WTC11 (cell line): ENCODE results near the gene ATG7. TPM values are rescaled to one million over a fixed set of nuclear protein-coding genes. Genes with fewer than 3 reads are reported as not detected.
A peak's percentile ranks its signal among the peaks of the same experiment; 100 is the strongest.
"Not testable (repeated sequence)": the region's sequence is repeated elsewhere in the genome, so short reads cannot be mapped to it uniquely, and the experiment has no call there.

ENCODE experiments used
- ATAC-seq: fragments of 200-7000 bp; cut with Tn5 transposase; 2 replicates; pipeline ENCODE4 v1.10.0; 2021; ENCODE audit warnings: mild to moderate bottlenecking, moderate library complexity
- CTCF ChIA-PET: fragments of 300-600 bp; sonication (Branson Sonifier 250); formaldehyde crosslinking; loops from one replicate; lab custom pipeline; 2021; ENCODE audit warnings: antibody characterized with exemption; lab: Charles Lee
- POLR2A ChIA-PET: fragments of 350-600 bp; sonication (Branson Sonifier 250); formaldehyde crosslinking; loops from one replicate; lab custom pipeline; 2021; ENCODE audit warnings: antibody characterized with exemption; lab: Charles Lee
- DNase-seq: peaks from one replicate; pipeline ENCODE4 v3.0.0; 2021; ENCODE audit warnings: low spot score
- H3K27ac Mint-ChIP-seq: 2 replicates; pipeline ENCODE4 v1.8.0; 2021; ENCODE audit warnings: mixed read lengths
- H3K27me3 Mint-ChIP-seq: 2 replicates; pipeline ENCODE4 v1.8.0; 2021; ENCODE audit warnings: low read depth, mild to moderate bottlenecking, moderate library complexity, mixed read lengths
- H3K36me3 Mint-ChIP-seq: 2 replicates; pipeline ENCODE4 v1.8.0; 2021; ENCODE audit warnings: mixed read lengths
- H3K4me1 Mint-ChIP-seq: 2 replicates; pipeline ENCODE4 v1.8.0; 2022; ENCODE audit warnings: mixed read lengths
- H3K4me3 Mint-ChIP-seq: 2 replicates; pipeline ENCODE4 v1.8.0; 2021; ENCODE audit warnings: mild to moderate bottlenecking, moderate library complexity, mixed read lengths
- H3K9me3 Mint-ChIP-seq: 2 replicates; pipeline ENCODE4 v1.8.0; 2021; ENCODE audit warnings: mixed read lengths
- ATF6 ChIP-seq: sonication (generic); formaldehyde crosslinking; IDR thresholded peaks from 2 replicates; pipeline ENCODE4 v1.8.1; 2023; ENCODE audit warnings: mild to moderate bottlenecking, missing genetic modification reagents
- E2F1 ChIP-seq: sonication (generic); formaldehyde crosslinking; IDR thresholded peaks from 2 replicates; pipeline ENCODE4 v1.8.0; 2022; ENCODE audit warnings: mild to moderate bottlenecking, missing genetic modification reagents
- E2F5 ChIP-seq: sonication (generic); formaldehyde crosslinking; IDR thresholded peaks from 2 replicates; pipeline ENCODE4 v1.8.1; 2022; ENCODE audit warnings: mild to moderate bottlenecking, moderate library complexity, missing genetic modification reagents
- FOXK1 ChIP-seq: sonication (generic); formaldehyde crosslinking; IDR thresholded peaks from 2 replicates; pipeline ENCODE4 v1.8.0; 2022; ENCODE audit warnings: mild to moderate bottlenecking, moderate library complexity, missing genetic modification reagents
- GTF2I ChIP-seq: fragments of 250-450 bp; sonication (Bioruptor Pico); conservative IDR thresholded peaks from 2 replicates; pipeline ENCODE4 v1.4.0; 2021; ENCODE audit warnings: mild to moderate bottlenecking
- HMGA2 ChIP-seq: fragments of 250-450 bp; sonication (Bioruptor Pico); IDR thresholded peaks from 2 replicates; pipeline ENCODE4 v1.4.0; 2021; ENCODE audit warnings: mild to moderate bottlenecking, moderate library complexity
- IRF2 ChIP-seq: sonication (generic); formaldehyde crosslinking; IDR thresholded peaks from 2 replicates; pipeline ENCODE4 v1.8.0; 2022; ENCODE audit warnings: low read depth, missing genetic modification reagents, borderline replicate concordance
- NFATC4 ChIP-seq: fragments of 250-450 bp; sonication (Bioruptor Pico); IDR thresholded peaks from 2 replicates; pipeline ENCODE4 v1.9.0; 2021; ENCODE audit warnings: mild to moderate bottlenecking
- NR3C1 ChIP-seq: sonication (generic); formaldehyde crosslinking; conservative IDR thresholded peaks from 2 replicates; pipeline ENCODE4 v1.8.1; 2023; ENCODE audit warnings: low read depth, mild to moderate bottlenecking, missing genetic modification reagents
- PRDM15 ChIP-seq: sonication (generic); formaldehyde crosslinking; IDR thresholded peaks from 2 replicates; pipeline ENCODE4 v1.8.0; 2022; ENCODE audit warnings: missing genetic modification reagents
- PREB ChIP-seq: sonication (generic); formaldehyde crosslinking; IDR thresholded peaks from 2 replicates; pipeline ENCODE4 v1.8.1; 2022; ENCODE audit warnings: mild to moderate bottlenecking, missing genetic modification reagents, moderate library complexity, borderline replicate concordance
- RELA ChIP-seq: sonication (generic); formaldehyde crosslinking; IDR thresholded peaks from 2 replicates; pipeline ENCODE4 v1.8.1; 2022; ENCODE audit warnings: missing genetic modification reagents, mild to moderate bottlenecking, borderline replicate concordance
- SMAD3 ChIP-seq: sonication (generic); formaldehyde crosslinking; IDR thresholded peaks from 2 replicates; pipeline ENCODE4 v1.8.0; 2022; ENCODE audit warnings: missing genetic modification reagents, mild to moderate bottlenecking, borderline replicate concordance
- TEAD1 ChIP-seq: sonication (generic); formaldehyde crosslinking; IDR thresholded peaks from 2 replicates; pipeline ENCODE4 v1.8.0; 2022; ENCODE audit warnings: mild to moderate bottlenecking, missing genetic modification reagents
- TEAD4 ChIP-seq: sonication (generic); formaldehyde crosslinking; IDR thresholded peaks from 2 replicates; pipeline ENCODE4 v1.8.0; 2022; ENCODE audit warnings: mild to moderate bottlenecking, missing genetic modification reagents
- ZNF138 ChIP-seq: sonication (generic); formaldehyde crosslinking; conservative IDR thresholded peaks from 2 replicates; pipeline ENCODE4 v1.8.1; 2022; ENCODE audit warnings: mild to moderate bottlenecking, moderate library complexity, missing genetic modification reagents
- ZNF317 ChIP-seq: sonication (generic); formaldehyde crosslinking; IDR thresholded peaks from 2 replicates; pipeline ENCODE4 v1.8.1; 2023; ENCODE audit warnings: low read depth, mild to moderate bottlenecking, moderate library complexity, missing genetic modification reagents, borderline replicate concordance
- ZNF396 ChIP-seq: fragments of 250-450 bp; sonication (Bioruptor Pico); IDR thresholded peaks from 2 replicates; pipeline ENCODE4 v1.8.0; 2021; ENCODE audit warnings: mild to moderate bottlenecking, moderate library complexity, borderline replicate concordance
- ZNF512 ChIP-seq: sonication (generic); formaldehyde crosslinking; IDR thresholded peaks from 2 replicates; pipeline ENCODE4 v1.8.1; 2022; ENCODE audit warnings: missing genetic modification reagents, borderline replicate concordance
- total RNA-seq: library from RNA; stranded (reverse); gene quantifications from 3 replicates; pipeline ENCODE4 v1.2.3, GENCODE V29; 2021

Gene ATG7
- total RNA-seq, 1 experiment from 2014 or later = 17.5 TPM

- CTCF ChIA-PET = interaction anchor here (0.6 kb wide), 1 partner anchor 190 kb away, joined by 3 read pairs; no protein-coding TSS in a partner anchor
- H3K4me1 Mint-ChIP-seq, H3K36me3 Mint-ChIP-seq, H3K27me3 Mint-ChIP-seq, H3K9me3 Mint-ChIP-seq, ATAC-seq, DNase-seq, H3K27ac Mint-ChIP-seq, POLR2A ChIA-PET, H3K4me3 Mint-ChIP-seq: not testable (repeated sequence)
- 0 out of 2 replicates have a peak, but pooled peaks have one; percentile 5 for TF ChIP-seq HMGA2 (CRISPR knock-in tag)
Measured at GRCh38 chr3:11462673-11463072, 190.5 kb downstream of the ATG7 start.

- CTCF ChIA-PET = no interaction called here
- peaks cover 3% of the 10 kb centered on the region; the same call in 1 of the 2 replicates for H3K4me1 Mint-ChIP-seq
Measured at GRCh38 chr3:11463591-11463990, 191.4 kb downstream of the ATG7 start.

GRCh38 chr3:11464356-11464755 is 192.2 kb downstream of the ATG7 start:
- no peaks in the 10 kb centered on the region for H3K36me3 Mint-ChIP-seq
- ChIA-PET POLR2A (no interaction called here), CTCF (no interaction called here)
- H3K4me3 Mint-ChIP-seq = no peak overlapping the region
- no peak overlapping the region for H3K27ac Mint-ChIP-seq
- TF ChIP-seq ZNF396 (CRISPR knock-in tag) (no peak), RELA (CRISPR knock-in tag) (no peak), PRDM15 (no peak), IRF2 (CRISPR knock-in tag) (no peak), TEAD1 (CRISPR knock-in tag) (no peak), NFATC4 (CRISPR knock-in tag) (no peak), ZNF138 (no peak), NR3C1 (CRISPR knock-in tag) (no peak), FOXK1 (CRISPR knock-in tag) (no peak), E2F5 (CRISPR knock-in tag) (no peak), E2F1 (CRISPR knock-in tag) (no peak)
- H3K4me1 Mint-ChIP-seq = peaks cover 3% of the 10 kb centered on the region; the same call in 1 of the 2 replicates
- ATAC-seq = no peak
- no peak for DNase-seq
- no peaks in the 10 kb centered on the region for H3K27me3 Mint-ChIP-seq
- no peaks in the 10 kb centered on the region for H3K9me3 Mint-ChIP-seq

More at GRCh38 chr3:11463591-11463990, 191.4 kb downstream of the ATG7 start:
- H3K4me3 Mint-ChIP-seq = no peak overlapping the region
- no peaks in the 10 kb centered on the region for H3K27me3 Mint-ChIP-seq
- no peaks in the 10 kb centered on the region for H3K9me3 Mint-ChIP-seq
- POLR2A ChIA-PET = no interaction called here
- DNase-seq (no peak), ATAC-seq (no peak)
- H3K27ac Mint-ChIP-seq = no peak overlapping the region
- TF ChIP-seq PREB = no peak
- no peak for TF ChIP-seq TEAD4 (CRISPR knock-in tag)
- TF ChIP-seq ZNF512 (CRISPR knock-in tag) = no peak
- TF ChIP-seq ATF6 (CRISPR knock-in tag) = no peak
- TF ChIP-seq ZNF317 = no peak
- TF ChIP-seq SMAD3 = no peak
- no peak for TF ChIP-seq GTF2I
- TF ChIP-seq, all 79 proteins: peak for 0
- H3K36me3 Mint-ChIP-seq = no peaks in the 10 kb centered on the region
